ENCODE data around the gene OR1M1. TPM values are rescaled to one million over a fixed set of nuclear protein-coding genes. Genes with fewer than 3 reads are reported as not detected.
"Not testable (repeated sequence)": the region's sequence is repeated elsewhere in the genome, so short reads cannot be mapped to it uniquely, and the experiment has no call there.

The OR1M1 gene
- total RNA-seq, 2 experiments from 2014 or later: not detected

DNA sequence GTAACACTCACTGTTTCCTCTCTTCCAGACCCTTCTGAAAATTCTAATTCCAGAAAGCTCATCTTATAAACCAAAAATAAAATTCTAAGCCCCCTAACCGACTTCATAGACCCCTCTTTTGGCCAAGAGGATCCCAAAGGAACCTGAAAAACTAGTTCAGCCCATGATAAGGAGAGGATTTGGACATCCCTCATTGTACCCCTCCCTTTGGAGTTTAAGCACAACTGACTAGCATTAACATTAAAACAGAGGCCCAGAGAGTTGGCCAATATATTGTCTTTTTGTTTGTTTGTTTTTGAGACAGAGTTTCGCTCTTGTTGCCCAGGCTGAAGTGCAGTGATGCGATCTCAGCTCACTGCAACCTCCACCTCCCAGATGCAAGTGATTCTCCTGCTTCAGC, 42.4 kb upstream of the OR1M1 start:
- ChIA-PET CTCF (no interaction called here), POLR2A (interaction anchor here (0.7 kb wide), 1 partner anchor 400 kb away, joined by 3 read pairs; no protein-coding TSS in a partner anchor)
- Histone ChIP-seq H3K9me3 (ENCODE audit: control insufficient read depth in 1 of 2, insufficient read depth in 1 of 2, low read length in 2 of 2) (no peaks in the 10 kb centered on the region), H3K27me3 (ENCODE audit: control insufficient read depth in 1 of 2, insufficient read depth in 2 of 2, low read length in 2 of 2) (peaks cover 0 to 4% of the 10 kb centered on the region in 2 experiments), H3K27ac (ENCODE audit: low read depth in 1 of 2, low read length in 2 of 2) (no peak overlapping the region), H3K36me3 (ENCODE audit: insufficient read depth, low read length) (no peaks in the 10 kb centered on the region), H3K4me3 (ENCODE audit: low read length) (no peak overlapping the region), H3K4me1 (ENCODE audit: insufficient read depth, low read length) (no peaks in the 10 kb centered on the region)
- intact Hi-C loops (cut with DNase I, micrococcal nuclease): no loop called here
- Mint-ChIP-seq H3K27ac (no peak overlapping the region), H3K9me3 (no peaks in the 10 kb centered on the region), H3K27me3 (peaks cover 22% of the 10 kb centered on the region), H3K4me1 (ENCODE audit: low read depth) (no peaks in the 10 kb centered on the region), H3K4me3 (no peak overlapping the region), H3K36me3 (ENCODE audit: low read depth) (no peaks in the 10 kb centered on the region)
- no peak for TF ChIP-seq CTCF (IDR thresholded peaks at IDR 0.05)
- ATAC-seq (ENCODE audit: poor library complexity) (no peak), DNase-seq (no peak)

- ChIA-PET CTCF (no interaction called here), POLR2A (no interaction called here)
- Mint-ChIP-seq H3K4me1 (ENCODE audit: low read depth) (no peaks in the 10 kb centered on the region), H3K9me3 (no peaks in the 10 kb centered on the region), H3K4me3 (no peak overlapping the region), H3K27me3 (peaks cover 14% of the 10 kb centered on the region), H3K36me3 (ENCODE audit: low read depth) (no peaks in the 10 kb centered on the region), H3K27ac (no peak overlapping the region)
- Histone ChIP-seq H3K27ac (ENCODE audit: low read depth in 1 of 2, low read length in 2 of 2) (no peak overlapping the region), H3K9me3 (ENCODE audit: control insufficient read depth in 1 of 2, insufficient read depth in 1 of 2, low read length in 2 of 2) (no peaks in the 10 kb centered on the region), H3K36me3 (ENCODE audit: insufficient read depth, low read length) (no peaks in the 10 kb centered on the region), H3K4me3 (ENCODE audit: low read length) (no peak overlapping the region), H3K4me1 (ENCODE audit: insufficient read depth, low read length) (no peaks in the 10 kb centered on the region), H3K27me3 (ENCODE audit: control insufficient read depth in 1 of 2, insufficient read depth in 2 of 2, low read length in 2 of 2) (peaks cover 0 to 4% of the 10 kb centered on the region in 2 experiments)
- intact Hi-C loops (cut with DNase I, micrococcal nuclease): no loop called here
- no peak for TF ChIP-seq CTCF (IDR thresholded peaks at IDR 0.05)
- ATAC-seq (ENCODE audit: poor library complexity) (no peak), DNase-seq (no peak)
Observed at GRCh38 chr19:9046694-9047093, 40.2 kb upstream of the OR1M1 start.

DNA sequence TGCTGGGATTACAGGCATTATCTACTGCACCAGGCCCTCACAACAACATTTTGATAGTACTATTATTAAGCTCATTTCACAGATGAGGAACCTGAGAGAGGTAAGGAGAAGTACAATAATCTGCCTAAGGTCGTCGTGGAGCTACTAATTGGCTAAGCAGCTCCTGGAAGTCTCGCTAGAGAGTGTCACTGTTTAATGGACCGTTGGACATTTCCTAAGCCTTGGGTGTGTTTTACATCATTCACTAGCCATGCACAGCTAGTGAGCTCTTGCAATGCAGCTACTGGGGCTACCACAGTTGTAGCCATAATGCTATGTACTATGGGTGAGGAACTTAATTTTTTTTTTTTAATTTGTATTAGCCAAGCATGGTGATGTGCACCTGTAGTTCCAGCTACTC, 34.0 kb upstream of the OR1M1 start:
- H3K4me1 ChIP-seq (ENCODE audit: insufficient read depth, low read length): no peaks in the 10 kb centered on the region
- Mint-ChIP-seq H3K27me3 (no peaks in the 10 kb centered on the region), H3K36me3 (ENCODE audit: low read depth) (no peaks in the 10 kb centered on the region), H3K27ac (no peak overlapping the region), H3K4me1 (ENCODE audit: low read depth) (no peaks in the 10 kb centered on the region), H3K4me3 (no peak overlapping the region), H3K9me3 (no peaks in the 10 kb centered on the region)
- no peaks in the 10 kb centered on the region for H3K27me3 ChIP-seq (ENCODE audit: control insufficient read depth in 1 of 2, insufficient read depth in 2 of 2, low read length in 2 of 2)
- no peak overlapping the region for H3K4me3 ChIP-seq (ENCODE audit: low read length)
- DNase-seq (no peak), ATAC-seq (ENCODE audit: poor library complexity) (no peak)
- TF ChIP-seq CTCF (IDR thresholded peaks at IDR 0.05): no peak
- CTCF ChIA-PET: no interaction called here
- no peaks in the 10 kb centered on the region for H3K36me3 ChIP-seq (ENCODE audit: insufficient read depth, low read length)
- intact Hi-C loops (cut with DNase I, micrococcal nuclease): no loop called here
- peaks cover 0 to 5% of the 10 kb centered on the region in 2 experiments for H3K9me3 ChIP-seq (ENCODE audit: control insufficient read depth in 1 of 2, insufficient read depth in 1 of 2, low read length in 2 of 2)
- POLR2A ChIA-PET: no interaction called here
- H3K27ac ChIP-seq (ENCODE audit: low read depth in 1 of 2, low read length in 2 of 2): no peak overlapping the region

- H3K4me3 Mint-ChIP-seq; CTCF ChIA-PET; H3K9me3 Mint-ChIP-seq; intact Hi-C loops (cut with DNase I, micrococcal nuclease); H3K36me3 ChIP-seq (ENCODE audit: insufficient read depth, low read length); POLR2A ChIA-PET; H3K27me3 Mint-ChIP-seq; H3K27ac ChIP-seq (ENCODE audit: low read depth in 1 of 2, low read length in 2 of 2); H3K9me3 ChIP-seq (ENCODE audit: control insufficient read depth in 1 of 2, insufficient read depth in 1 of 2, low read length in 2 of 2); H3K27me3 ChIP-seq (ENCODE audit: control insufficient read depth in 1 of 2, insufficient read depth in 2 of 2, low read length in 2 of 2); H3K4me3 ChIP-seq (ENCODE audit: low read length); ATAC-seq (ENCODE audit: poor library complexity); DNase-seq; H3K4me1 ChIP-seq (ENCODE audit: insufficient read depth, low read length); H3K36me3 Mint-ChIP-seq (ENCODE audit: low read depth); H3K4me1 Mint-ChIP-seq (ENCODE audit: low read depth); H3K27ac Mint-ChIP-seq: not testable (repeated sequence)
Observed at GRCh38 chr19:9053674-9054073, 33.2 kb upstream of the OR1M1 start.

Measured in CD4-positive, alpha-beta T cell (primary cell).